ENCODE results near the gene VPS33A.

Gene VPS33A

GRCh38 chr12:122216445-122216844 is 49.8 kb downstream of the VPS33A start:
- H3K4me3 ChIP-seq (ENCODE audit: low read length): no peak overlapping the region
- no peak for DNase-seq (ENCODE audit: low read depth)
- TF ChIP-seq CTCF (conservative IDR thresholded peaks at IDR 0.05; ENCODE audit: low read depth, low read length): no peak

DNA sequence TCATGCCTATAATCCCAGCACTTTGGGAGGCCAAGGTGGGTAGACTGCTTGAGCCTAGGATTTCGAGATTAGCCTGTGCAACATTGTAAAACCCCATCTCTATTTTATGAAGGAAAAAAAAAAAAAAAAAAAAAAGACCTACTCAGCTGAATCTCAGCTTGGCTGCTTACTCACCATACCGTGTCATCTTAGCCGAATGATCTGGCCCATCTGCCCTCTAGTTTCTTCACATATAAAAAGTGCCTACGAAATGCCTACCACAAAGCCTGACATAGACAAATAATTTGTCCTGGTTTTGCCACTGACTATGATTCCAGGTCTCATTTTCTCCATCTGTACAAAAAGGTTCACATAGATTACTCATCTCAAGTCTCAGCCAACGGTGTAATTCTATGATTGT is 50.5 kb downstream of the VPS33A start:
- no peak for DNase-seq (ENCODE audit: low read depth)
- no peak overlapping the region for H3K4me3 ChIP-seq (ENCODE audit: low read length)
- TF ChIP-seq CTCF (conservative IDR thresholded peaks at IDR 0.05; ENCODE audit: low read depth, low read length): no peak

DNA sequence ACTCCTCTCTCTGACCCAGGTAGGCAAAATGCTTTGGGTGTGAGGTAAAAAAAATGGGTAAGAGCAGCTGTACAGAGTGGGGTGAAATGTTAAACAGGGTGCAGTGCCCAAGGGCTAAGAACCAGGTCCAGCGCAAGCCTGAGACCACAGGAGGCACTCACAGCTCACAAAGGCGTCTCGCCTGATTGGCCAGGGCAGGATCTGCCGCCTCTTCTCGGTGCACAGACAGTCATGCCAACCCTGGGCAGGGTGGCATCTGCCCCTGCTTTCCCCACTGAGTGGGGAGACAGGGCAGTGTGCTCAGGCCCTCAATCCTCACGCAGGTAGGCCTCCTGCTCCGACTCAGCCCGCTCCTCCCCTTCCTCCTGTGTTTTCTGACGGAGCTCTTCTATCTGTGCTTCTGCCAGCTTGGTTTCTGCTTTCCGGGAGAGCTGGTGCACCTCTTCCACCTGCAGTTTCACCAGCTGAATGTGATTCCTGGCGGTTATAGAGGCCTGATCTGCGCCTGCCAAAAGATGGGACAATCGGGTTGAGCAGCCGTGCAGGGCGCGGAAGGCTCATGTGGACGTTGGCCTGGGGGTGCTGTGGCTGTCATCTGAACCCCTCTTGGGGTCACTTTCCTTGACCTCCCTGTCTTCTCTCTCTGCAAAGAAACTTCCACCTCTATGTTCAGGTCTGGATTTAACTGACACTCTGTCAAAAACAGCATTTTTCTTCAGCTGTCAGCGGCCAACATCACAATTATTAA is 58.0 kb downstream of the VPS33A start:
- H3K4me3 ChIP-seq (ENCODE audit: low read length): no peak overlapping the region

GRCh38 chr12:122207391-122207790 is 58.9 kb downstream of the VPS33A start:
- no peak for TF ChIP-seq CTCF (conservative IDR thresholded peaks at IDR 0.05; ENCODE audit: low read depth, low read length)
- no peak overlapping the region for H3K4me3 ChIP-seq (ENCODE audit: low read length)
- no peak for DNase-seq (ENCODE audit: low read depth)

More for the DNA sequence above, 58.0 kb downstream of the VPS33A start:
- no peak for DNase-seq (ENCODE audit: low read depth)
- no peak for TF ChIP-seq CTCF (conservative IDR thresholded peaks at IDR 0.05; ENCODE audit: low read depth, low read length)

- DNase-seq (ENCODE audit: low read depth): no peak
- no peak overlapping the region for H3K4me3 ChIP-seq (ENCODE audit: low read length)
- TF ChIP-seq CTCF (conservative IDR thresholded peaks at IDR 0.05; ENCODE audit: low read depth, low read length): no peak
Measured at GRCh38 chr12:122206976-122207375, 59.3 kb downstream of the VPS33A start.

GRCh38 chr12:122206111-122206881 is 60.0 kb downstream of the VPS33A start:
- DNase-seq (ENCODE audit: low read depth): no peak
- no peak overlapping the region for H3K4me3 ChIP-seq (ENCODE audit: low read length)
- no peak for TF ChIP-seq CTCF (conservative IDR thresholded peaks at IDR 0.05; ENCODE audit: low read depth, low read length)

Data from retinal pigment epithelial cell (primary cell).